Stimulated activated CD8-positive, alpha-beta memory T cell treated with anti-CD3 and anti-CD28 coated beads, Interleukin-7, amount 100 ng/mL, for 24 hours (primary cell): ENCODE data around the gene LAPTM5.
"Not testable (repeated sequence)": the region's sequence is repeated elsewhere in the genome, so short reads cannot be mapped to it uniquely, and the experiment has no call there.

Experiments
- DNase-seq: peaks from one replicate; pipeline ENCODE4 v3.0.0-alpha.2; 2020; ENCODE audit warnings: low read depth

LAPTM5 gene

GRCh38 chr1:30757352-30758120 is at the start of gene LAPTM5:
Gene LAPTM5 (minus strand): TSS chr1:30757774. CDS start chr1:30757745, 29 bp downstream.
- DNase-seq, result no peak

- DNase-seq, result no peak
Observed at GRCh38 chr1:30806381-30807317, 49.1 kb upstream of the LAPTM5 start.

- DNase-seq, result no peak
Observed at GRCh38 chr1:30805304-30806003, 47.9 kb upstream of the LAPTM5 start.

GRCh38 chr1:30804822-30805221 is 47.2 kb upstream of the LAPTM5 start:
- DNase-seq, result no peak

- DNase-seq, result no peak
Observed at GRCh38 chr1:30804352-30804751, 46.8 kb upstream of the LAPTM5 start.

- DNase-seq, result no peak
Observed at GRCh38 chr1:30803562-30803961, 46.0 kb upstream of the LAPTM5 start.

- DNase-seq, result peak; percentile 77
Observed at GRCh38 chr1:30801771-30802198, 44.2 kb upstream of the LAPTM5 start.

GRCh38 chr1:30799233-30799511 is 41.6 kb upstream of the LAPTM5 start:
- no peak for DNase-seq

GRCh38 chr1:30798389-30799232 is 41.0 kb upstream of the LAPTM5 start:
- no peak for DNase-seq

- DNase-seq, result no peak
Observed at GRCh38 chr1:30795026-30795425, 37.5 kb upstream of the LAPTM5 start.

- no peak for DNase-seq
Observed at GRCh38 chr1:30794260-30794659, 36.7 kb upstream of the LAPTM5 start.

- no peak for DNase-seq
Observed at GRCh38 chr1:30793209-30793608, 35.6 kb upstream of the LAPTM5 start.

- DNase-seq, result no peak
Observed at GRCh38 chr1:30791868-30792267, 34.3 kb upstream of the LAPTM5 start.

GRCh38 chr1:30790850-30791778 is 33.5 kb upstream of the LAPTM5 start:
- no peak for DNase-seq

GRCh38 chr1:30790256-30790525 is 32.6 kb upstream of the LAPTM5 start:
- not testable (repeated sequence) for DNase-seq

- DNase-seq, result no peak
Observed at GRCh38 chr1:30789388-30790255, 32.0 kb upstream of the LAPTM5 start.

- DNase-seq, result no peak
Observed at GRCh38 chr1:30788580-30789387, 31.2 kb upstream of the LAPTM5 start.

GRCh38 chr1:30787856-30788495 is 30.4 kb upstream of the LAPTM5 start:
- DNase-seq, result no peak
